ENCODE measurements around the gene ERC2.

DNA sequence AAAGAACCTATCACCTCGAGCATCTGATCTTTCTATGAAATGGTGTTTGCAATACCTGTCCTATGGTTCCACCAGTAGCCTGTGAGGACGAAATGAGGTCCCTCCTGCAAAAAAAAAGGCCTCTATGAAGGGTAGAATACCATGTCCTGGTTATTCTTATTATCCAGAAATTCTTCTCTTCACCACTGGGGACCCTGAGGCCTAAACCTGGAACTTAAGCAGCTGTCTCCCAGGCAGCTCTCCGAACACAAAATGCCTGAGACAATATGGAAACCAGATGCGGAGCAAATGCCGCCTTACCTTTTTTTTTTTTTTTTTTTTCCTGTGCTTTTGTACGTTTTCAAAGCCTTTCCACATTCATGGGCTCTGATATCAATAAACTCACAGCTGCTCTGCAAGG, 919.1 kb downstream of the ERC2 start:
- TF ChIP-seq, protein P1, sequence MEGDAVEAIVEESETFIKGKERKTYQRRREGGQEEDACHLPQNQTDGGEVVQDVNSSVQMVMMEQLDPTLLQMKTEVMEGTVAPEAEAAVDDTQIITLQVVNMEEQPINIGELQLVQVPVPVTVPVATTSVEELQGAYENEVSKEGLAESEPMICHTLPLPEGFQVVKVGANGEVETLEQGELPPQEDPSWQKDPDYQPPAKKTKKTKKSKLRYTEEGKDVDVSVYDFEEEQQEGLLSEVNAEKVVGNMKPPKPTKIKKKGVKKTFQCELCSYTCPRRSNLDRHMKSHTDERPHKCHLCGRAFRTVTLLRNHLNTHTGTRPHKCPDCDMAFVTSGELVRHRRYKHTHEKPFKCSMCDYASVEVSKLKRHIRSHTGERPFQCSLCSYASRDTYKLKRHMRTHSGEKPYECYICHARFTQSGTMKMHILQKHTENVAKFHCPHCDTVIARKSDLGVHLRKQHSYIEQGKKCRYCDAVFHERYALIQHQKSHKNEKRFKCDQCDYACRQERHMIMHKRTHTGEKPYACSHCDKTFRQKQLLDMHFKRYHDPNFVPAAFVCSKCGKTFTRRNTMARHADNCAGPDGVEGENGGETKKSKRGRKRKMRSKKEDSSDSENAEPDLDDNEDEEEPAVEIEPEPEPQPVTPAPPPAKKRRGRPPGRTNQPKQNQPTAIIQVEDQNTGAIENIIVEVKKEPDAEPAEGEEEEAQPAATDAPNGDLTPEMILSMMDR (conservative IDR thresholded peaks at IDR 0.05; ENCODE audit: low read length): peak; percentile 40
- TF ChIP-seq EZH2phosphoT487 (IDR thresholded peaks at IDR 0.05; ENCODE audit: borderline replicate concordance): no peak
